ENCODE measurements around the gene CNTNAP5. TPM values are rescaled to one million over a fixed set of nuclear protein-coding genes. Genes with fewer than 3 reads are reported as not detected.

CNTNAP5 gene
- total and polyA plus RNA-seq, 12 donors = 0.08 to 4.9 (median 0.96) TPM; not detected in 5

DNA sequence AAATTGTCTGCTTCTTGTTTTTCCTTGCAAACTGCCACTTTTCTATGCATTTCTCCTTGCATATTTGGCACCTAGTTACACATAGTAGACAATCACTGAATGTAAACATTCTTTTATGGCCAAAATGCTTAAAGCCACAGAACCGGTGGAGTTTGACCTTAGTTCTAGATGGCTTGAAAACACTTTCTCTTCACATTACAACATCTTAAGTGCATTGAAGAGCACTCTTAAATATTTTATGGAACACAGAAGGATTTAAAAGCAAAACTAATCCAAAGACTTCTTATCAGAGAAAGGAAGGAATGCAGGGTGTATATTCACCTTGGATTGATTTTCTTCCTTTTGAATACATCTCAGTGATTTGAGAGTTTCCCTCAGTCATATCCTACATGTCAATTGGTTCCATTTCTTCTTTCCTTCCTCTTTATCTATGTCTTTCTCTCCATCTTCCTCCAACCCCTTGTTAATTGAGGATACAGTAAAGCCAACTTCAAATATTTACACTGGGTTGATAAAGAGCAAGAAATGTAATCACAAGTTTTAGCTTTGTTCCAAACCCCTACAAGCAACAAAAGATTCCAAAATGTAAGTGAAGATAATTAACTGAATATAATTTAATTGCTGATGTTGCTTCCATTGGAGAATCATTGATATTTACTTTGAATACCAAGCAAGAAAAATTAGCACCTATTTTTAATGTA lies 548.0 kb downstream of the CNTNAP5 start:
- Histone ChIP-seq H3K4me1 (replicated peaks in 1 of 2) (no peaks in the 10 kb centered on the region), H3K9me3 (replicated peaks in 1 of 3) (no peaks in the 10 kb centered on the region), H3K36me3 (replicated peaks in 1 of 2) (no peaks in the 10 kb centered on the region), H3K27me3 (no peaks in the 10 kb centered on the region), H3K27ac (no peak overlapping the region), H3K4me3 (no peak overlapping the region)
- intact Hi-C loops (cut with DNase I) = no loop called here
- 59 to 75% (median 74%) methylated on average over 1 of the region's 1 CpG for WGBS, 4 donors
- no peak for DNase-seq
- no peak for TF ChIP-seq POLR2A (IDR thresholded peaks at IDR 0.05)
- no peak for TF ChIP-seq CTCF (IDR thresholded peaks at IDR 0.05)

GRCh38 chr2:124575497-124575896 lies 550.4 kb downstream of the CNTNAP5 start:
- no peak for TF ChIP-seq CTCF (IDR thresholded peaks at IDR 0.05)
- no peak for TF ChIP-seq POLR2A (IDR thresholded peaks at IDR 0.05)
- Histone ChIP-seq H3K27me3 (no peaks in the 10 kb centered on the region), H3K4me1 (replicated peaks in 1 of 2) (no peaks in the 10 kb centered on the region), H3K4me3 (no peak overlapping the region), H3K27ac (no peak overlapping the region), H3K9me3 (replicated peaks in 1 of 3) (no peaks in the 10 kb centered on the region), H3K36me3 (replicated peaks in 1 of 2) (no peaks in the 10 kb centered on the region)
- intact Hi-C loops (cut with DNase I) = no loop called here
- DNase-seq = no peak
- WGBS, 4 donors = 55 to 72% (median 60%) methylated on average over 2 of the region's 2 CpGs

GRCh38 chr2:124580263-124580662 lies 555.2 kb downstream of the CNTNAP5 start:
- WGBS, 4 donors = 61 to 76% (median 74%) methylated on average over 4 of the region's 4 CpGs
- no peak for DNase-seq
- TF ChIP-seq POLR2A (IDR thresholded peaks at IDR 0.05) = no peak
- no peak for TF ChIP-seq CTCF (IDR thresholded peaks at IDR 0.05)
- H3K4me3 ChIP-seq = no peak overlapping the region
- no peaks in the 10 kb centered on the region for H3K4me1 ChIP-seq (replicated peaks in 1 of 2)
- H3K27ac ChIP-seq = no peak overlapping the region
- no peaks in the 10 kb centered on the region for H3K27me3 ChIP-seq
- H3K36me3 ChIP-seq (replicated peaks in 1 of 2) = no peaks in the 10 kb centered on the region
- no peaks in the 10 kb centered on the region for H3K9me3 ChIP-seq (replicated peaks in 1 of 3)
- intact Hi-C loops (cut with DNase I) = no loop called here

DNA sequence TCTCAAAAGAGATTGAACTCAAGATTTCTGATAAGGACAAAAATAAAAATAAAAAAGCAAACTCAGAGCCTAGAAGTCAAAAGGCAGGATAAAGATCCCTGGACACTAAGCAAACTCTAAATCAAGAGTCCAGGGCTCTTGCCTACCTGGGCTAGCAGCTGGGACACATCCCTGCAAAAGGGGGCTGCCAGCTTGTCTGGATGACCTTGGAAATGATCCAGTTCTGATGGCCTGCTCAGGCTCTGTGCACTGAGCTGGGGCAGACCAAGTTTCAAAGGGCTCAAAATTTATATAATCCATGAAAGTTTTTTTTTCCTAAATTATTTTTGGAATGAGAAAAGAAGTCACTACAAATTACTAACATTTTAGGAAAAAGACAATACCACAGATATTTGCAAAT lies 557.3 kb downstream of the CNTNAP5 start:
- Histone ChIP-seq H3K36me3 (replicated peaks in 1 of 2) (no peaks in the 10 kb centered on the region), H3K4me3 (no peak overlapping the region), H3K27ac (no peak overlapping the region), H3K27me3 (no peaks in the 10 kb centered on the region), H3K9me3 (replicated peaks in 1 of 3) (no peaks in the 10 kb centered on the region), H3K4me1 (replicated peaks in 1 of 2) (no peaks in the 10 kb centered on the region)
- intact Hi-C loops (cut with DNase I) = no loop called here
- peak in 1 of 7 donors; percentile 10 for DNase-seq
- TF ChIP-seq POLR2A (IDR thresholded peaks at IDR 0.05) (no peak), CTCF (IDR thresholded peaks at IDR 0.05) (no peak)
